Gastrocnemius medialis (tissue), 4 donors: ENCODE data around the gene FGF14.

ENCODE experiments used
- CTCF ChIP-seq, 5 experiments: fragments of 450-650 bp in 3 of 5; fragments of 200-600 bp in 2 of 5; sonication (generic) in 2 of 5; IDR thresholded peaks in 4 of 5; conservative IDR thresholded peaks in 1 of 5; 1 replicate in 4 of 5; 2 replicates in 1 of 5; pipeline ENCODE4 v1.5.1; 2016 to 2019; ENCODE audit warnings: antibody characterized with exemption in 5 of 5, mild to moderate bottlenecking in 3 of 5, moderate library complexity in 3 of 5
- POLR2A ChIP-seq, 2 donors: fragments of 450-650 bp; IDR thresholded peaks; one replicate each; pipeline ENCODE4 v1.6.1; 2017; ENCODE audit warnings: antibody characterized with exemption in 2 of 2, mild to moderate bottlenecking in 2 of 2, moderate library complexity in 2 of 2

DNA sequence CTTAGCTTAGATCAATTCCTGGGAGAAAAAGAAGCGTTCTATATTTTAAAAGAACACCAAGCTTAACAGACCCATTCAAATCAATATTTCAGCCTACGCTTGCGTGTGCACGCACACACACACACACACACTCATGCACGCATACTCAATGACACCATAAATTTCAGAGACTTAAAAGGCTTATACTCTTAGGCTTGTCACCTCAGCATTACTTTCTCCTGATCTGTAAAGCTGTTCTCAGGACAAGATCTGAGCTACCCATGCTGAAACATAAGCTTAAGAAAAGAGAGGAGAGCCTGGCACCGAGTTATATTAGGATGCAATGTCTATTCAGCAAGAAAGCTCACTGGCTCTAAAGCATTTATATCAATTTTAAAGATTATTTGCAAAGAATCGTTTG, 368.5 kb downstream of the FGF14 start:
- no peak for TF ChIP-seq CTCF (IDR thresholded peaks at IDR 0.05 in 4 of 5, conservative IDR thresholded peaks at IDR 0.05 in 1 of 5)
- no peak for TF ChIP-seq POLR2A (IDR thresholded peaks at IDR 0.05)
